CD4-positive, alpha-beta T cell (primary cell): ENCODE data around the gene TMEM131L. TPM values are rescaled to one million over a fixed set of nuclear protein-coding genes. Genes with fewer than 3 reads are reported as not detected.

Experiments used
- ATAC-seq: fragments of 200-7000 bp; cut with Tn5 transposase; one replicate; pipeline ENCODE4 v1.10.0; 2022; ENCODE audit warnings: mild to moderate bottlenecking; ENCODE audit not compliant: poor library complexity
- CTCF ChIA-PET: fragments of 350-600 bp; sonication (Branson Sonifier 250); formaldehyde crosslinking; loops from one replicate; lab custom pipeline; 2021; ENCODE audit warnings: antibody characterized with exemption, inconsistent platforms; lab: Charles Lee
- POLR2A ChIA-PET: fragments of 350-600 bp; sonication (Branson Sonifier 250); formaldehyde crosslinking; loops from one replicate; lab custom pipeline; 2021; ENCODE audit warnings: antibody characterized with exemption, inconsistent platforms; lab: Charles Lee
- DNase-seq, 14 experiments: peaks; one replicate each; pipeline ENCODE4 v3.0.0-alpha.2; 2013 to 2020; ENCODE audit warnings: mixed read lengths in 2 of 14
- H3K27ac ChIP-seq, 2 donors: one replicate each; pipeline versions ENCODE4 v1.5.1 to v1.7.0; 2013; ENCODE audit warnings: low read length in 2 of 2, low read depth in 1 of 2, mild to moderate bottlenecking in 1 of 2
- H3K27me3 ChIP-seq, 2 experiments: 1 replicate in 1 of 2; 2 replicates in 1 of 2; pipeline versions ENCODE4 v1.6.1 to v1.7.0; 2013; ENCODE audit warnings: low read length in 2 of 2, control low read depth in 1 of 2, mild to moderate bottlenecking in 1 of 2, moderate library complexity in 1 of 2; ENCODE audit not compliant: insufficient read depth in 2 of 2, control insufficient read depth in 1 of 2
- H3K36me3 ChIP-seq: one replicate; pipeline ENCODE4 v1.6.1; 2013; ENCODE audit warnings: low read length, control low read depth; ENCODE audit not compliant: insufficient read depth
- H3K4me1 ChIP-seq: one replicate; pipeline ENCODE4 v1.6.1; 2013; ENCODE audit warnings: low read length, control low read depth; ENCODE audit not compliant: insufficient read depth
- H3K4me3 ChIP-seq: one replicate; pipeline ENCODE4 v1.5.1; 2013; ENCODE audit warnings: mild to moderate bottlenecking, low read length, moderate library complexity
- H3K9me3 ChIP-seq, 2 experiments: 1 replicate in 1 of 2; 2 replicates in 1 of 2; pipeline versions ENCODE4 v1.6.1 to v1.7.0; 2013; ENCODE audit warnings: low read length in 2 of 2, mild to moderate bottlenecking in 2 of 2, control low read depth in 1 of 2, moderate library complexity in 1 of 2; ENCODE audit not compliant: control insufficient read depth in 1 of 2, insufficient read depth in 1 of 2
- H3K27ac Mint-ChIP-seq: one replicate; pipeline ENCODE4 v1.8.0; 2020; ENCODE audit warnings: mixed read lengths
- H3K27me3 Mint-ChIP-seq: one replicate; pipeline ENCODE4 v1.8.0; 2021; ENCODE audit warnings: mixed read lengths
- H3K36me3 Mint-ChIP-seq: one replicate; pipeline ENCODE4 v1.8.0; 2021; ENCODE audit warnings: low read depth, mixed read lengths
- H3K4me1 Mint-ChIP-seq: one replicate; pipeline ENCODE4 v1.8.0; 2021; ENCODE audit warnings: low read depth, mixed read lengths
- H3K4me3 Mint-ChIP-seq: one replicate; pipeline ENCODE4 v1.8.0; 2020; ENCODE audit warnings: mild to moderate bottlenecking, mixed read lengths
- H3K9me3 Mint-ChIP-seq: one replicate; pipeline ENCODE4 v1.8.0; 2020; ENCODE audit warnings: mixed read lengths
- CTCF ChIP-seq: fragments of 200-600 bp; IDR thresholded peaks from one replicate; pipeline ENCODE4 v1.8.0; 2022; ENCODE audit warnings: antibody characterized with exemption, mild to moderate bottlenecking
- intact Hi-C, 2 experiments: fragments of 100-400 bp; cut with DNase I in 1 of 2; cut with micrococcal nuclease in 1 of 2; formaldehyde crosslinking; loops; one replicate each; pipeline versions ENCODE4 v1.15.1 to v1.9.0; 2023 to 2025; cut with DNase I, micrococcal nuclease
- total RNA-seq, 174 experiments: library from RNA in 2 of 174; stranded (reverse) in 2 of 174; gene quantifications; one replicate each; pipeline ENCODE4 v1.2.3 and lab custom pipeline; 2021 to 2026

The TMEM131L gene
- total RNA-seq, 2 experiments from 2014 or later: 101 to 106 TPM

- H3K4me1 ChIP-seq: no peaks in the 10 kb centered on the region
- no peak for ATAC-seq
- no peak overlapping the region for H3K4me3 ChIP-seq
- TF ChIP-seq CTCF: no peak
- Mint-ChIP-seq H3K36me3 (peaks cover 100% of the 10 kb centered on the region), H3K4me1 (no peaks in the 10 kb centered on the region), H3K4me3 (no peak overlapping the region), H3K9me3 (no peaks in the 10 kb centered on the region), H3K27ac (peak overlapping the region; percentile 50), H3K27me3 (no peaks in the 10 kb centered on the region)
- H3K27ac ChIP-seq: no peak overlapping the region
- intact Hi-C loops: no loop called here
- ChIA-PET POLR2A (no interaction called here), CTCF (interaction anchor here (0.6 kb wide), 1 partner anchor 113 kb away, joined by 3 read pairs; no protein-coding TSS in a partner anchor)
- no peaks in the 10 kb centered on the region for H3K9me3 ChIP-seq
- H3K27me3 ChIP-seq: no peaks in the 10 kb centered on the region
- peaks cover 98% of the 10 kb centered on the region for H3K36me3 ChIP-seq
- no peak for DNase-seq
Observed at GRCh38 chr4:153628796-153629315, 162.7 kb downstream of the TMEM131L start.

- Histone ChIP-seq H3K9me3 (no peaks in the 10 kb centered on the region), H3K27ac (no peak overlapping the region), H3K4me3 (no peak overlapping the region), H3K4me1 (no peaks in the 10 kb centered on the region), H3K27me3 (no peaks in the 10 kb centered on the region), H3K36me3 (peaks cover 99% of the 10 kb centered on the region)
- TF ChIP-seq CTCF: no peak
- no peak overlapping the region for H3K4me3 Mint-ChIP-seq
- intact Hi-C loops: no loop called here
- DNase-seq: no peak
- H3K27me3 Mint-ChIP-seq: no peaks in the 10 kb centered on the region
- H3K27ac Mint-ChIP-seq: peak overlapping the region; percentile 10
- H3K36me3 Mint-ChIP-seq: peaks cover 100% of the 10 kb centered on the region
- H3K9me3 Mint-ChIP-seq: no peaks in the 10 kb centered on the region
- ATAC-seq: no peak
- no peaks in the 10 kb centered on the region for H3K4me1 Mint-ChIP-seq
- ChIA-PET POLR2A (no interaction called here), CTCF (no interaction called here)
Observed at GRCh38 chr4:153629776-153630175, 163.6 kb downstream of the TMEM131L start.

DNA sequence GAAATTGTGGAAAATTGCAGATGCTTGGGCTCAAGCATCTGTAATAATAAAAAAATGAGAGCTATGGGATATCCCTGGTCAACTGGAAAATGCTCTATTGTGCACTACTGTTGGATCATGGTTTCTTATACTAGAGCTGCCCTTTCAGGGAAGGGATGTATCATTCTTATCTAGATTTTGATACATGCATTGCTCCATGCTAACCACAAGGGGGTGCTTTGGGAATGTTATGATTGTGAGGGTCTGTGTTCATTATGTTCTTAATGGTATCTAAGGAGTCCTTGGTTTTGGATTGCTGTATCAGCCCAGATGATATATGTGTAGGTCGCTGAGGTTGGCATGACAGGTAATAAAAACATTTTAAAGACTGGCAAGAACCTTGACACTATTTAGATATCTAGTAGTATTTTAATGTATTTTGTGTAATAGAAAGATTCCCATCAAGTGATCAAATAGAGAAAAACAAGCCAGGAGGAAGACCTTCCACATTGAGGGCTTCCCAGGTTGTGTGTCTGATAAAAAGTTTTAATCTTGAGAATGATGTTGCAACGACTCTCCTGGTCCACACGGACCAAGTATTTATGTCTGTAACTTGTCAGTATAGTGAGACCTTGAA lies 168.7 kb downstream of the TMEM131L start:
- ChIA-PET CTCF (interaction anchor here (0.6 to 1.7 kb wide), 2 partner anchors 78 to 115 kb away, joined by 3 to 4 read pairs; no protein-coding TSS in a partner anchor), POLR2A (interaction anchor here (1.2 kb wide), 1 partner anchor 18 kb away, joined by 3 read pairs; no protein-coding TSS in a partner anchor)
- peak; percentile 61 for ATAC-seq
- no peaks in the 10 kb centered on the region for H3K4me1 ChIP-seq
- Mint-ChIP-seq H3K36me3 (peaks cover 85% of the 10 kb centered on the region), H3K27ac (peak overlapping the region; percentile 37), H3K4me1 (no peaks in the 10 kb centered on the region), H3K27me3 (no peaks in the 10 kb centered on the region), H3K4me3 (no peak overlapping the region), H3K9me3 (no peaks in the 10 kb centered on the region)
- no peak overlapping the region for H3K27ac ChIP-seq
- H3K4me3 ChIP-seq: no peak overlapping the region
- intact Hi-C loops: loop anchor here (1.0 kb wide), 2 partner anchors 114 to 115 kb away; no protein-coding TSS in a partner anchor
- DNase-seq: peak in 2 of 14 experiments; percentile 47 to 49
- TF ChIP-seq CTCF: peak; percentile 67
- H3K27me3 ChIP-seq: no peaks in the 10 kb centered on the region
- peaks cover 0 to 3% of the 10 kb centered on the region in 2 experiments for H3K9me3 ChIP-seq
- peaks cover 74% of the 10 kb centered on the region for H3K36me3 ChIP-seq
